Retinal pigment epithelial cell (primary cell): ENCODE results near the gene STARD7.
A peak's percentile ranks its signal among the peaks of the same experiment; 100 is the strongest.

Experiments used
- DNase-seq: peaks from one replicate; pipeline ENCODE4 v3.0.0-alpha.2; 2010; ENCODE audit warnings: low read depth
- H3K4me3 ChIP-seq: 2 replicates; pipeline ENCODE4 v1.5.1; 2011; ENCODE audit warnings: mild to moderate bottlenecking, low read length, control low read depth, moderate library complexity
- CTCF ChIP-seq: conservative IDR thresholded peaks from 2 replicates; pipeline ENCODE4 v1.5.1; 2011; ENCODE audit warnings: low read depth, low read length, control low read depth, inconsistent platforms

Gene STARD7

GRCh38 chr2:96184188-96184587 is 24.4 kb downstream of the STARD7 start:
- TF ChIP-seq CTCF: no peak
- no peak for DNase-seq
- H3K4me3 ChIP-seq: no peak overlapping the region

- no peak overlapping the region for H3K4me3 ChIP-seq
- no peak for TF ChIP-seq CTCF
- no peak for DNase-seq
These were observed 27.1 kb downstream of the STARD7 start for GRCh38 chr2:96181529-96181928.

GRCh38 chr2:96180521-96180920 is 28.1 kb downstream of the STARD7 start:
- TF ChIP-seq CTCF: no peak
- no peak for DNase-seq
- H3K4me3 ChIP-seq: no peak overlapping the region

GRCh38 chr2:96180002-96180401 is 28.6 kb downstream of the STARD7 start:
- no peak for TF ChIP-seq CTCF
- DNase-seq: no peak
- no peak overlapping the region for H3K4me3 ChIP-seq

- no peak for TF ChIP-seq CTCF
- H3K4me3 ChIP-seq: no peak overlapping the region
- no peak for DNase-seq
These were observed 32.0 kb downstream of the STARD7 start for GRCh38 chr2:96176661-96177060.

GRCh38 chr2:96175951-96176350 is 32.7 kb downstream of the STARD7 start:
- H3K4me3 ChIP-seq: no peak overlapping the region
- DNase-seq: no peak
- no peak for TF ChIP-seq CTCF

- H3K4me3 ChIP-seq: no peak overlapping the region
- peak; percentile 98 for TF ChIP-seq CTCF
These were observed 34.1 kb downstream of the STARD7 start for GRCh38 chr2:96174251-96175144.

More at GRCh38 chr2:96174251-96175144, 34.1 kb downstream of the STARD7 start:
- no peak for DNase-seq
